HepG2 (cell line): Measurements from ENCODE around the gene KANK3. TPM values are rescaled to one million over a fixed set of nuclear protein-coding genes. Genes with fewer than 3 reads are reported as not detected.
A peak's percentile ranks its signal among the peaks of the same experiment; 100 is the strongest.

Experiments used
- ATF1 ChIP-seq: IDR thresholded peaks from 2 replicates; pipeline ENCODE4 v1.6.1; 2016; ENCODE audit warnings: mild to moderate bottlenecking, control low read depth
- ESRRA ChIP-seq: sonication (generic); formaldehyde crosslinking; IDR thresholded peaks from 2 replicates; pipeline ENCODE4 v1.5.1; 2020; ENCODE audit warnings: mild to moderate bottlenecking, low read depth, missing genetic modification reagents
- FOXA1 ChIP-seq, 2 experiments: fragments of 450-650 bp in 1 of 2; sonication (generic) in 1 of 2; formaldehyde crosslinking in 1 of 2; IDR thresholded peaks; 2 replicates each; pipeline versions ENCODE4 v1.4.0 to v1.6.1; 2016 to 2020; ENCODE audit warnings: missing genetic modification reagents in 1 of 2
- HHEX ChIP-seq: IDR thresholded peaks from 2 replicates; pipeline ENCODE4 v1.6.1; 2016; ENCODE audit warnings: control low read depth
- MED8 ChIP-seq: sonication (generic); formaldehyde crosslinking; IDR thresholded peaks from 2 replicates; pipeline ENCODE4 v1.8.1; 2023; ENCODE audit warnings: mild to moderate bottlenecking, missing genetic modification reagents; ENCODE audit not compliant: insufficient replicate concordance
- NONO ChIP-seq, 2 experiments: fragments of 450-650 bp in 1 of 2; sonication (generic) in 1 of 2; formaldehyde crosslinking in 1 of 2; IDR thresholded peaks in 1 of 2; conservative IDR thresholded peaks in 1 of 2; 2 replicates each; pipeline versions ENCODE4 v1.6.1 to v1.8.0; 2017 to 2022; ENCODE audit warnings: mild to moderate bottlenecking in 1 of 2, missing genetic modification reagents in 1 of 2, moderate library complexity in 1 of 2
- NR3C1 ChIP-seq: sonication (generic); formaldehyde crosslinking; IDR thresholded peaks from 2 replicates; pipeline ENCODE4 v1.4.0; 2020; ENCODE audit warnings: missing genetic modification reagents
- SNAI1 ChIP-seq: sonication (generic); formaldehyde crosslinking; IDR thresholded peaks from 2 replicates; pipeline ENCODE4 v1.5.0; 2020; ENCODE audit warnings: mild to moderate bottlenecking, missing genetic modification reagents, borderline replicate concordance
- SPEN ChIP-seq: sonication (generic); formaldehyde crosslinking; IDR thresholded peaks from 2 replicates; pipeline ENCODE4 v1.5.1; 2020; ENCODE audit warnings: low read depth, mild to moderate bottlenecking, missing genetic modification reagents
- ZFX ChIP-seq: sonication (generic); formaldehyde crosslinking; IDR thresholded peaks from 2 replicates; pipeline ENCODE4 v1.4.0; 2020; ENCODE audit warnings: mild to moderate bottlenecking, low read depth, missing genetic modification reagents, moderate library complexity
- ZNF569 ChIP-seq: sonication (generic); formaldehyde crosslinking; IDR thresholded peaks from 2 replicates; pipeline ENCODE4 v1.5.0; 2020; ENCODE audit warnings: mild to moderate bottlenecking, missing genetic modification reagents, moderate library complexity, borderline replicate concordance
- ZNF615 ChIP-seq: sonication (generic); formaldehyde crosslinking; IDR thresholded peaks from 2 replicates; pipeline ENCODE4 v1.5.0; 2020; ENCODE audit warnings: mild to moderate bottlenecking, missing genetic modification reagents, borderline replicate concordance
- ZNF670 ChIP-seq: sonication (generic); formaldehyde crosslinking; IDR thresholded peaks from 2 replicates; pipeline ENCODE4 v1.8.0; 2022; ENCODE audit warnings: mild to moderate bottlenecking, missing genetic modification reagents, borderline replicate concordance
- ZNF878 ChIP-seq: sonication (generic); formaldehyde crosslinking; IDR thresholded peaks from 2 replicates; pipeline ENCODE4 v1.8.1; 2023; ENCODE audit warnings: mild to moderate bottlenecking, missing genetic modification reagents, moderate library complexity
- polyA plus RNA-seq, 8 experiments: library from polyadenylated mRNA; depleted of rRNA in 3 of 8; stranded (reverse) in 7 of 8; unstranded in 1 of 8; fragments of >200 nt; fragmentation: Illumina TruSeq in 4 of 8; extraction: Trizol in 4 of 8; gene quantifications; 2 replicates each; pipeline versions ENCODE4 v1.2.1 to v1.2.3, GENCODE V29; 2011 to 2016; ENCODE audit warnings: low read depth in 4 of 8, missing spikeins in 1 of 8, mixed read lengths in 1 of 8; ENCODE audit not compliant: insufficient read depth in 1 of 8
- total RNA-seq, 5 experiments: library from RNA; depleted of rRNA; stranded (reverse); fragments of >200 nt; fragmentation: Illumina TruSeq; extraction: Trizol; gene quantifications; 2 replicates each; pipeline ENCODE4 v1.2.3, GENCODE V29; 2016; ENCODE audit warnings: low read depth in 1 of 5
- TF ChIP-seq, protein P1 (sequence below): IDR thresholded peaks from 2 replicates; pipeline ENCODE4 v1.6.1; 2016
- TF ChIP-seq, protein P2 (sequence below): sonication (generic); formaldehyde crosslinking; IDR thresholded peaks from 2 replicates; pipeline ENCODE4 v1.5.1; 2020; ENCODE audit warnings: mild to moderate bottlenecking, moderate library complexity, missing genetic modification reagents
- TF ChIP-seq, protein P3 (sequence below), 2 experiments: sonication (generic) in 1 of 2; formaldehyde crosslinking in 1 of 2; IDR thresholded peaks; 2 replicates each; pipeline versions ENCODE4 v1.6.1 to v1.9.0; 2014 to 2022; ENCODE audit warnings: antibody characterized with exemption in 1 of 2, borderline replicate concordance in 1 of 2, inconsistent platforms in 1 of 2, low read depth in 1 of 2, missing genetic modification reagents in 1 of 2

KANK3 gene
- total and polyA plus RNA-seq, 2 of the 13 experiments (the other 11 are each of a cell fraction or from before 2014, with no cell fraction given) = 0.15 to 0.20 TPM

DNA sequence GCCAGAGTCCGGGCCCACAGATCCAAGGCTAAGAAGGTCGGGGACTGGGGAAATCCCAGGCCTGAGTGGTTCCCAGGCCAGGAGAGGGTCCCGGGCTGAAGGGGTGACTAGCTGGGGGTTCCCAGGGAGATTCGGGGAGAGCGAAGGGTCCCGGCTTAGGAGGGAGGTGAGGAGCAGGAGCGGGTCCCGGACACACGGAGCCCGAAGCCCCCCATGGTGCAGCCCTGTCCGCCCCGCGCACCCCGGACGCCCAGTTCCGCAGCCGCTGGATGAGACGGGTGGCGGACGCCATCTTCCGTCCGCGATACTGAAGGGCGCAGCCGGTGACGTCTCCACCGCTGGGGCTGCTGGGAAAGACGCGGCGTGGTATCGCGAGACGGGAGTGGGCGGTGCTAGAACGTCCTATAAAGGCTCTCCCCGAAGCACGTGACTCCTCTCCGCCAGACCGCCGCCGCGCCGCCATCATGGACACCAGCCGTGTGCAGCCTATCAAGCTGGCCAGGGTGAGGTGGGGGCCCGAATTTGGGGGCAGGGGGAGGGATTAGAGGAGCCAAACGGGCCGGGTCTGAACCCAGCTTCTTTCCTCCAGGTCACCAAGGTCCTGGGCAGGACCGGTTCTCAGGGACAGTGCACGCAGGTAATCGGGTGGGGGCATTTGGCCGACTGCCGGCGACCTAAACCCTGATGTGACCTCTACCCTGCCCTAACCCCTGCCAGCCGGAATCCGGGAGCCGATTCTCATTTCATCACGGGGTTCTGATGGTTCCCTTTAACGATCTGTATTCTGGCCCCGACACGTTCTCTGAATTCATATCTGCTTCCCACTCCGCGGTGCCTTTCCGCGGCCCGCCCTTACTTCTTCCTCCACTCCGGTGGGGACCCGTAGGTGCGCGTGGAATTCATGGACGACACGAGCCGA lies 21.7 kb downstream of the KANK3 start, which contains the start of the genes NDUFA7 and RPS28 (continued):
- no peak; the same call in 1 of the 2 replicates for TF ChIP-seq ZNF615 (CRISPR knock-in tag)
- TF ChIP-seq ZFX (CRISPR knock-in tag) = peak; percentile 89
- TF ChIP-seq ESRRA (CRISPR knock-in tag) = 0 out of 2 replicates have a peak, but pooled peaks have one; percentile 32
- TF ChIP-seq, protein P1, sequence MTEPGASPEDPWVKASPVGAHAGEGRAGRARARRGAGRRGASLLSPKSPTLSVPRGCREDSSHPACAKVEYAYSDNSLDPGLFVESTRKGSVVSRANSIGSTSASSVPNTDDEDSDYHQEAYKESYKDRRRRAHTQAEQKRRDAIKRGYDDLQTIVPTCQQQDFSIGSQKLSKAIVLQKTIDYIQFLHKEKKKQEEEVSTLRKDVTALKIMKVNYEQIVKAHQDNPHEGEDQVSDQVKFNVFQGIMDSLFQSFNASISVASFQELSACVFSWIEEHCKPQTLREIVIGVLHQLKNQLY (CRISPR knock-in tag) = 0 out of 2 replicates have a peak, but pooled peaks have one; percentile 13
- TF ChIP-seq, protein P2, sequence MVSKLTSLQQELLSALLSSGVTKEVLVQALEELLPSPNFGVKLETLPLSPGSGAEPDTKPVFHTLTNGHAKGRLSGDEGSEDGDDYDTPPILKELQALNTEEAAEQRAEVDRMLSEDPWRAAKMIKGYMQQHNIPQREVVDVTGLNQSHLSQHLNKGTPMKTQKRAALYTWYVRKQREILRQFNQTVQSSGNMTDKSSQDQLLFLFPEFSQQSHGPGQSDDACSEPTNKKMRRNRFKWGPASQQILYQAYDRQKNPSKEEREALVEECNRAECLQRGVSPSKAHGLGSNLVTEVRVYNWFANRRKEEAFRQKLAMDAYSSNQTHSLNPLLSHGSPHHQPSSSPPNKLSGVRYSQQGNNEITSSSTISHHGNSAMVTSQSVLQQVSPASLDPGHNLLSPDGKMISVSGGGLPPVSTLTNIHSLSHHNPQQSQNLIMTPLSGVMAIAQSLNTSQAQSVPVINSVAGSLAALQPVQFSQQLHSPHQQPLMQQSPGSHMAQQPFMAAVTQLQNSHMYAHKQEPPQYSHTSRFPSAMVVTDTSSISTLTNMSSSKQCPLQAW = peak; percentile 86
- TF ChIP-seq ZNF569 (CRISPR knock-in tag) = no peak
- no peak; the same call in 1 of the 2 replicates for TF ChIP-seq ZNF670
- TF ChIP-seq MED8 (CRISPR knock-in tag) = peak; percentile 86
- TF ChIP-seq, protein P3, sequence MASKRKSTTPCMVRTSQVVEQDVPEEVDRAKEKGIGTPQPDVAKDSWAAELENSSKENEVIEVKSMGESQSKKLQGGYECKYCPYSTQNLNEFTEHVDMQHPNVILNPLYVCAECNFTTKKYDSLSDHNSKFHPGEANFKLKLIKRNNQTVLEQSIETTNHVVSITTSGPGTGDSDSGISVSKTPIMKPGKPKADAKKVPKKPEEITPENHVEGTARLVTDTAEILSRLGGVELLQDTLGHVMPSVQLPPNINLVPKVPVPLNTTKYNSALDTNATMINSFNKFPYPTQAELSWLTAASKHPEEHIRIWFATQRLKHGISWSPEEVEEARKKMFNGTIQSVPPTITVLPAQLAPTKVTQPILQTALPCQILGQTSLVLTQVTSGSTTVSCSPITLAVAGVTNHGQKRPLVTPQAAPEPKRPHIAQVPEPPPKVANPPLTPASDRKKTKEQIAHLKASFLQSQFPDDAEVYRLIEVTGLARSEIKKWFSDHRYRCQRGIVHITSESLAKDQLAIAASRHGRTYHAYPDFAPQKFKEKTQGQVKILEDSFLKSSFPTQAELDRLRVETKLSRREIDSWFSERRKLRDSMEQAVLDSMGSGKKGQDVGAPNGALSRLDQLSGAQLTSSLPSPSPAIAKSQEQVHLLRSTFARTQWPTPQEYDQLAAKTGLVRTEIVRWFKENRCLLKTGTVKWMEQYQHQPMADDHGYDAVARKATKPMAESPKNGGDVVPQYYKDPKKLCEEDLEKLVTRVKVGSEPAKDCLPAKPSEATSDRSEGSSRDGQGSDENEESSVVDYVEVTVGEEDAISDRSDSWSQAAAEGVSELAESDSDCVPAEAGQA (IDR thresholded peaks at IDR 0.05; ENCODE audit: low read depth) = peak; percentile 94
- TF ChIP-seq, protein P3 (CRISPR knock-in tag; IDR thresholded peaks at IDR 0.05; ENCODE audit: borderline replicate concordance) = no peak
- TF ChIP-seq NR3C1 = no peak
- peak; percentile 93; the same call in 1 of the 2 replicates for TF ChIP-seq SPEN (CRISPR knock-in tag)
- no peak for TF ChIP-seq NONO (IDR thresholded peaks at IDR 0.05)
- TF ChIP-seq NONO (CRISPR knock-in tag; conservative IDR thresholded peaks at IDR 0.05) = peak; percentile 85
- TF ChIP-seq HHEX (CRISPR knock-in tag) = no peak
- TF ChIP-seq SNAI1 = peak; percentile 97
- TF ChIP-seq FOXA1 (IDR thresholded peaks at IDR 0.05) = no peak
- peak; percentile 45; the same call in 1 of the 2 replicates for TF ChIP-seq FOXA1 (CRISPR knock-in tag; IDR thresholded peaks at IDR 0.05)
- TF ChIP-seq ATF1 = peak; percentile 94
- TF ChIP-seq ZNF878 (CRISPR knock-in tag) = no peak
